HK-2 (cell line): ENCODE data around the gene GPER1.
A peak's percentile ranks its signal among the peaks of the same experiment; 100 is the strongest.
"Not testable (repeated sequence)": the region's sequence is repeated elsewhere in the genome, so short reads cannot be mapped to it uniquely, and the experiment has no call there.

Experiments used
- DNase-seq: peaks from one replicate; pipeline ENCODE4 v3.0.0-alpha.2; 2018; ENCODE audit not compliant: unreplicated experiment

The GPER1 gene

DNA sequence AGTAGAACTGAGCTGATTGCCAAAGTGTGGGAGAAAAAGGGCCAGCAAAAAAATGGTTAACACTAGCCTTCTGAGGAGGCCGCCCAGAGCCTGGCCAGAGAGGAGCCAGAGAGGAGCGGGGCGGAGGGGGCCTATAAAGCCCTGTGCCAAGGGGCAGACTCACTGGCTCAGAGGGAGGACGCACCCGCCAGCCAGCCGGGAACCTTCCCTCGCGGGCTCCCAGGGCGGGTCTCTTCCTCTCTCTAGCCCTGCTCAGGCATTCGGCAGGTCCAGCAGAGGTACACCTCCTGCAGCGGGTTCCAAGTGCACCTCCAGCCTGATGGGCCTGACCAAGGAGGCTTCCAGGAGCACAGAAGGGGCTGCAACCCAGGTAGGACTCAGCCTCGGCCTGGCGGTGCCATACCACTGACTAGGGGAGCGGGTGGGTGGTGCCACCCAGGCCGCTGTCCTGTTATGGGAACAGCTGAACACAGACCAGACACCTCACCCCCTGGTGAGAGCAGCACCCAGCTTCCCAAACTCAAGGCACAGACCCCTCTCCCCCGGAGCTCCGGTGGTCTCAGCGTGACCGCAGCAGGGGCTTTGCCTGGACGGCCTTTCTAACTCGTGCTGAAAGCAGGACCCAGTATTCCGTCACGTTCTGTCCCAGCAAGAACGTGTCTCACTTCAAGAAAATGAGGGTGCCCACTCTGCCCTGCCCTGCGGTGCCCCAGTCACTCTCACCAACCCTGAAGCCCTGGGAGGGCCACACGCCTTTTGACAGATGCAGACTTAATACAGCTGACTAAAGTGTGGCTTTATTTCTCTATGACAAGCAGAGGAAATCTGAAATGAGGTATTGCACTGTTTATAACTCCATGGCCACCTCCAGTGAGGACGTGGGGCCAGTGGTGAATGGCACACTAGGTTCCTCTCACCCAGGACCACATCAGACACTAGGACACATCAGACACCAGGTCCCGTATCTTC lies at the start of gene GPER1:
TSS of gene GPER1 (plus strand) at position 162 of the 969 bp plus-strand sequence. CDS start 3,616 bp downstream, outside the sequence.
- DNase-seq = peak; percentile 41

GRCh38 chr7:1040233-1040632 lies 47.7 kb upstream of the GPER1 start:
- DNase-seq = not testable (repeated sequence)

DNA sequence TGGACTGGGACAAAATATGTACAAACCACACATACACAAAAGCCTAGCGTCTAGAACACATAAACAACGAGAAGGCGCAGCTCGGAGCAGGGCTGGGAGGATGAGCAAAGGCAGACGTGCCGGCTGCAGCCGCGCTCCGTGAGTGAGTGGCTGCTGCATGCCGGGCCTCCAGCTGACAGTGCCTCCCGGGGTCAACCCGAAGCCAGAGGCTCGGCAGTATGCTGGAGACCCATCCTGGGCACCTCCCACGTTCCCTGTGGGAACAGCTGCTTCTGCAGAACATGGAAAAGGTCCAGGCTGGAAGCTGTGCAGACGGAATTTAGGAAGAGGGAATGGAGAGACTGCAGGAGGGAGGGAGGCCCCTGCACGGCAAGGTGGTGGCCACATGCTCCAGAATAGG lies 47.1 kb upstream of the GPER1 start:
- no peak for DNase-seq

- DNase-seq = no peak
These were observed 46.1 kb upstream of the GPER1 start for GRCh38 chr7:1041551-1042491.

- no peak for DNase-seq
These were observed 45.5 kb upstream of the GPER1 start for GRCh38 chr7:1042492-1042833.

GRCh38 chr7:1043552-1044188 lies 44.2 kb upstream of the GPER1 start:
- DNase-seq = no peak

GRCh38 chr7:1044189-1045068 lies 43.5 kb upstream of the GPER1 start, which contains the start of gene GPR146:
GPR146 (plus strand) TSS chr7:1044546; CDS start chr7:1057516, 12,970 bp downstream.
- DNase-seq = peak; percentile 97

DNA sequence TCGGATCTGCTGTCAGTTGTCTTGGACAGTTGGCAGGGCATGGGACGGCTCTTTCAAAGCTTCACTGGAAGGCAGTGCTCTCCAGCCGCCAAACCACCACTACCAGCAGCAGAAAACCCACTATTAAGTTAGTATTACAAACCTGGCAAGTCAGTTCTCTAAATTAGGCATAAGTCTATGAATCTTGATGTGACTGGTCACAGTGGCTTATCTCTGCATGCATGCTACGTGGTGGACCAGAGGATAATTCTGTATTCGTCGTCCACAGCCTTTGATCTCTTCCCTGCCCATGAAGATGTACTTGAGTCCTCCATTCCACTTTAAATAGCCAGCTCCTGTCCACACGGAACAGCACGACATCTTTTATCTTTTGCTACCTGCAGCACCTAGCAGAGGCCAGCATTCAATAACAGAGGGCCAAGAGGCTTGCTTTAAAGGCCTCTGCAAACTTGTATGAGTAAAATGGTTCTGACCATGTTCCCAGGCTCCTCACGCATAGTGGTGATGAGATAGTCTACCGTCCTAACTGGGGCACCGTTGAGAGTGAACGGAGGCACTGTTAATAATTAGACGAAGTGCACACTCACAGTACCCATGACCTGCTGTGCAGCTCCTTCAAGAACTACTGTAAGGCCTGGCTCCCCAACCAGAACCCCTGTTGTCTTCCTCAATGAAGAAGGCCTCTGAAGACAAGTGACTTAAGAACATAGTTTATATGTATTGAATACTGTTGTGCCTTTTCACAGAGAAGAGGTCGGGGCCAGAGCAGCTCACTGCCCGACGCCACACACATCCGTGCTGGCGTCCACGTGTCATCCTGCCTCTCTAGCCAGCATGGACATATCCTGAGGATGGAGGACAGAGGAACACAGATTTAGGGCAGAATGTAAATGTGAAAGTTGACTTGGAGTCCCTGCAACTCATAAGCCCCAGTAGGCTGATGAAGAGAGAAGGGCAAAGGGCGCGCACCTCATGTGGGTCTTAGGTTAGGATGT lies 42.5 kb upstream of the GPER1 start:
- DNase-seq = peak; percentile 51

GRCh38 chr7:1046722-1047679 lies 40.9 kb upstream of the GPER1 start:
- no peak for DNase-seq

DNA sequence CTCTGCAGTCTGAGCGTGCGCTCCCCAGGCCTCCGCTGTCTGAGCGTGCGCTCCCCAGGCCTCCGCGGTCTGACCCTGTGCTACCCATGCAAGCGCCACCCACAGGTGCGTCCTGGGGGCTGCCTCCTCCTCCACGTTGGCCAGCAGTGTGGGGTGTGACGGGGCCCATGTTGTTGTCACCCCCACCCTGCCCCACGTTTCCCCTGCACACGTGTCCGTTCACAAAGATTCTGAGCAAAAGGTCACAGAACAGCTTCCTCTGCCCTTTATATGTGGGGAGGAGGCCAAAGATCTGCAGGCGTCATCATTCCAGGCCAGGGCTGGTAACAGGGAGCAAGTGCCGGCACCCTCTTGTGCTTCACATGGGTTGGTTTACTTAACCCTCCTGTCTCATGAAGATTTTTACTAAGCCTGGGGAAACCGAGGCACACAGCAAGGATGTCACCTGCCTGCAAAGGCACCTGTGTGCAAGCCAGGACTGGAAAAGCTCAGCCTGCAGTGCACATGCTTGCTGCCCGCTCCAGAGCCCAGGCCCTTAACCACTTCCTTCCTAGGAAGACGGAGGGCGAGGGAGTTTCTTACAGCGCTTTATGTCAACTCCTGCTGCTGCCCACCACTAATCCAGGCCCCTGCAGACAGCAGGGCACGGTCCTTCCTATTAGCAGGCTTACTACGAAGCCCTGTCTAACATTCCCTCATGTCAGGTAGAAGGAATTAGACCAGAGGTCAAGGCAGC lies 38.7 kb upstream of the GPER1 start:
- no peak for DNase-seq

- DNase-seq = no peak
These were observed 38.1 kb upstream of the GPER1 start for GRCh38 chr7:1049801-1050200.

GRCh38 chr7:1050254-1050906 lies 37.5 kb upstream of the GPER1 start:
- no peak for DNase-seq

DNA sequence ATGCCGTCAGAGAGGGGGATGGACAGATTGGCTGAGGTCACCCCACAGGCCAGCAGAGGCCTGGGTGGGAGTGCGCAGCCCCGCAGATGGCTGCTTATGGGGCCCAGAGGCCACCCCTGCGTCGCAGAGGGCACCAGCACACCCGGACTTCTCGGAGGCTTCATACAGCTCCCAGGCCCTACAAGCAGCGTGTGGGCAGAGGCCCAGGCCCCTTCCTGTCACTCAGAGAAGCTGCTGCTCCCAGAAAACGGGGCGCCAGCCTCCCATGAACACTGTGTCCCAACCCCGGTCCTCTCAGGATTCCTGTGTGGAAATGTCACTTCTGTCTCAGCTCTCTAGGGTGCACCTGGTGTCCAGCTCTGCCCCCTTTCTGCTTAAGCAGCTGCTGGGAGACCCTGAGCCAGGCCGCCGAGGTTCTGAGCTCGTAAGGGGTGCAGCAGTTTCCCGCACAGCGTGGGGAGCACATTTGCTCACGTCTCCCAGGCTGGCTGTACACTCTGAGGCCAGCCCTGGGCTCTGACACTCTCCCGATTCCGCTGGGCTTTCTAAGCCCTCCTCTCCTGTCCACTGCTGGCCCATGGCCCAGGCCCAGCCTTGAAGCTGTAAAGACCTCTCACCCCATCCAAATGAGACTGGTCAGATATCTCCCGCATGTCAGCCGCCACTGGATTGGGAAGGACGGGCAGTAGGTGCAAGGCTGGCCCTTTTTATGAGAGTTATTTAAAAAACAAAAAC lies 36.8 kb upstream of the GPER1 start:
- DNase-seq = no peak

DNA sequence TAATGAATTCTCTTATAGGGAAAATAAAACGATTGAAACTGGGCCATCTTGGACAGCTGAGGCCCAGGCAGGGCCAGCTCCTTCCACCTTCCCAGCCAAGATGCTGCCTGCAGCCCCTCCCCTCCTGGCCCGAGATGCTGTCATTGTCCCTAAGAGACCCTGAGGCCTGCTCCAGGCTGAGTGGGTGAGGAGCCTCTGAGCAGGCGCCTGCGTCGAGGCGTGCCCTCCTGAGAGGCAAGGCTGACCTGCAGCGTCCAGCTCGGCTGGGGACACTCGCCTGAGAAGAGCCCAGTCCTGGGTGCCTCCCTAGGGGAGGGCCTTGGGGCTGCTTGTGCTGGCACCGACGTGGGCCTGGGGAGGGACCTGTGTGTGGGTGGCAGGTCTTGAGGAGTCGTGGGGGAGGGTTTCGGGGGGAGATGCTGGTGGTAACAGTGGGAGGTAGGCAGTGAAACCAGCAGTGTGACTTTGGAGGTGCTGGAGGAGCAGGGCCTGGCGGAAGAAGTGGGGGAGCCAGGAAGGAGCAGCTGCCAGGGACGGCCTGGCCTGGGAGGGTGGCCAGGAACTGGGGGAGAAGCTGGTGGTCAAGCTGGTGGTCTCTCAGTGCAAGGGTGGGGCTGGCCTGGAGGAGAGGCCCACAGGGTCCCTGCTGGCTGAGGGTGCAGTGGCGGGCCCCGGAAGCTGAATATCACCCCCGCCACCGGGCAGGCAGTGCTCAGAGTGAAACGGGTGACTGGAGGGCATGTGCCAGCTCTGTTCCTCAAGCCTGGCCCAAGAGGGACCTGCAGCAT lies 35.7 kb upstream of the GPER1 start:
- no peak for DNase-seq

- no peak for DNase-seq
These were observed 34.9 kb upstream of the GPER1 start for GRCh38 chr7:1053002-1053411.
